ENCODE data around the gene TMEM134. TPM values are rescaled to one million over a fixed set of nuclear protein-coding genes. Genes with fewer than 3 reads are reported as not detected.
"Not testable (repeated sequence)": the region's sequence is repeated elsewhere in the genome, so short reads cannot be mapped to it uniquely, and the experiment has no call there.

Gene TMEM134, protein sequence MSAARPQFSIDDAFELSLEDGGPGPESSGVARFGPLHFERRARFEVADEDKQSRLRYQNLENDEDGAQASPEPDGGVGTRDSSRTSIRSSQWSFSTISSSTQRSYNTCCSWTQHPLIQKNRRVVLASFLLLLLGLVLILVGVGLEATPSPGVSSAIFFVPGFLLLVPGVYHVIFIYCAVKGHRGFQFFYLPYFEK
- 87.5 TPM for total RNA-seq
- long read RNA-seq, transcript TMEM134-201 (7 exons, 3,534 nt), result major isoform, 42 of 115 reads
- long read RNA-seq, transcript TMEM134-202 (6 exons, 823 nt), result minor isoform, 10 of 115 reads
- long read RNA-seq, partial matches to known transcripts, result 2 of 115 reads
- long read RNA-seq, other reads (novel, unspliced or antisense), result 56 of 115 reads

DNA sequence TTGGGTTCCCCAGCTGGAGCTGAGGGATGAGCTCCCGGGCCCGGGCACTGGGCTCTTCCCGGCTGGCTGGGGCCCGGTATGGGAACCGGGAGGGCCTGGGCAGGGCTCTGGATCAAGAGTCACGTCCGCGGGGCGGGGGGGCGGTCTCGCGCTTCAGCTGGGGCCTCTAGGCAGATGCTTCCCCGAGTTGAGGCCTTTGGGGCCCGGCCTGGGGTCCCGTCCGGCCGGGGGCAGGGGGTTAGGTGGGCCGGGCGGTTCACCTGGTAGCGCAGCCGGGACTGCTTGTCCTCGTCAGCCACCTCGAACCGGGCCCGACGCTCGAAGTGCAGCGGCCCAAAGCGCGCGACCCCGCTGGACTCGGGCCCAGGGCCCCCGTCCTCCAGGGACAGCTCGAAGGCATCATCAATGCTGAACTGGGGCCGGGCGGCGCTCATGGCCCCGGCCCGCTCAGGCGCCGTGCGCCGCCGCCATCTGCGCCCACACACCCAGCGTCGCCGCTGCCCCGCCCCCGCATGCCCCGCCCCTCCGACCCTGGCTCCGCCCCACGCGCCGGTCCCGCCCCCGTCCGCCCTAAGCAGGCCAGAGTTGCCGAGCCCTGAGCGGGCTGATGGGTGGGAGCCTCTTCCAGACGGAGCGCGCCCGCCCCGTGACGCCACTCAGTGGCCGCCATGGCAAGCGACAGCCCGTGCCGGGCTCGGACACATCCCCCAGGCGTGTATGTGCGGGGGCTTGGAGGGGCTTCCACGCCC is at the start of gene TMEM134:
TSS of gene TMEM134 (minus strand) at position 493 of the 749 bp plus-strand sequence. CDS start at position 434, 59 bp downstream.
- H3K4me3 ChIP-seq, result peak within 1 kb of the TSS; percentile 83
- H3K4me1 ChIP-seq, result peaks cover 43% of the 10 kb centered on the region
- DNase-seq, result peak; percentile 94
- H3K36me3 ChIP-seq, result no peaks in the 10 kb centered on the region
- no peaks in the 10 kb centered on the region for H3K27me3 ChIP-seq (ENCODE audit: low read depth)
- peak within 1 kb of the TSS; percentile 95 for H3K27ac ChIP-seq (replicated peaks)
- no peaks in the 10 kb centered on the region for H3K9me3 ChIP-seq (replicated peaks)
- TF ChIP-seq, protein P1, sequence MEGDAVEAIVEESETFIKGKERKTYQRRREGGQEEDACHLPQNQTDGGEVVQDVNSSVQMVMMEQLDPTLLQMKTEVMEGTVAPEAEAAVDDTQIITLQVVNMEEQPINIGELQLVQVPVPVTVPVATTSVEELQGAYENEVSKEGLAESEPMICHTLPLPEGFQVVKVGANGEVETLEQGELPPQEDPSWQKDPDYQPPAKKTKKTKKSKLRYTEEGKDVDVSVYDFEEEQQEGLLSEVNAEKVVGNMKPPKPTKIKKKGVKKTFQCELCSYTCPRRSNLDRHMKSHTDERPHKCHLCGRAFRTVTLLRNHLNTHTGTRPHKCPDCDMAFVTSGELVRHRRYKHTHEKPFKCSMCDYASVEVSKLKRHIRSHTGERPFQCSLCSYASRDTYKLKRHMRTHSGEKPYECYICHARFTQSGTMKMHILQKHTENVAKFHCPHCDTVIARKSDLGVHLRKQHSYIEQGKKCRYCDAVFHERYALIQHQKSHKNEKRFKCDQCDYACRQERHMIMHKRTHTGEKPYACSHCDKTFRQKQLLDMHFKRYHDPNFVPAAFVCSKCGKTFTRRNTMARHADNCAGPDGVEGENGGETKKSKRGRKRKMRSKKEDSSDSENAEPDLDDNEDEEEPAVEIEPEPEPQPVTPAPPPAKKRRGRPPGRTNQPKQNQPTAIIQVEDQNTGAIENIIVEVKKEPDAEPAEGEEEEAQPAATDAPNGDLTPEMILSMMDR (IDR thresholded peaks at IDR 0.05; ENCODE audit: borderline replicate concordance), result peak; percentile 56
- intact Hi-C loops (cut with micrococcal nuclease), result no loop called here

DNA sequence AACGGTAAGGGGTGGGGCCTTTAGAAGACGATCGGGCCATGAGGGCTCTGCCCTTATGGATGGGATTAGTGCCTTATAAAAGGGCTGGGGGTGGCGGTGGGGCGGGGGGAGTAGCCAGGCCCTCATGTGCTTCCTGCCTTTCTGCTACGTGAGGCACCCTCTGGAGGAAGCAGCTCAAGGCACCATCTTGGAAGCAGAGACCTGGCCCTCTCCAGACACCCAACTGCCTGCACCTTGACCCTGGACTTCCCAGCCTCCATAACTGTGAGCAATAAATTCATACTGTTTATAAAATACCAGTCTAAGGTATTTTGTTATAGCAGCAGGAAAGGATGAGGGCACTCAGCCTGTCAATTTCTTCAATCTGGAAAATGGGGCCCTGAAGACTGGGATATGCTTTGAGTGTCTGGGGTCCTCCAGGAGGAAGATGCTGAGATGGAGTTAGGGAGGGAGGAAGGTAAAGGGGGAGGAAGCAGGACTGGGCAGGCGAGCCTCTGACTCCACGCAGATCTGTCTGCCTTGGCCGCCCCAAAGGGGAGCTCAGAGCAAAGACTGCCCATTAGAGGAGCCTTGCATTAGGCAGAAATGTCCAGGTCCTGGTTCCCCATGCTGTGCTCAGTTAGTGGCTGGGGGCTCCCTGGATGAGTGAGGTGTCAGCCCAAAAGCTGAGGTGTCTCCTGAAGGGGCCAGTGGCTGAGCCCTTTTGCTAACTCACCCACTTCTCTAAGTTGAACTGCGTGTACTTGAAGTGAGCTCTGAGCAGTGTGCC is 48.9 kb upstream of the TMEM134 start:
- Histone ChIP-seq H3K27me3 (ENCODE audit: low read depth) (peaks cover 21% of the 10 kb centered on the region), H3K27ac (replicated peaks) (no peak overlapping the region), H3K4me3 (no peak overlapping the region), H3K4me1 (no peaks in the 10 kb centered on the region), H3K9me3 (replicated peaks) (no peaks in the 10 kb centered on the region), H3K36me3 (no peaks in the 10 kb centered on the region)
- intact Hi-C loops (cut with micrococcal nuclease), result no loop called here
- DNase-seq, result no peak
- TF ChIP-seq, protein P1 (IDR thresholded peaks at IDR 0.05; ENCODE audit: borderline replicate concordance), result no peak

DNA sequence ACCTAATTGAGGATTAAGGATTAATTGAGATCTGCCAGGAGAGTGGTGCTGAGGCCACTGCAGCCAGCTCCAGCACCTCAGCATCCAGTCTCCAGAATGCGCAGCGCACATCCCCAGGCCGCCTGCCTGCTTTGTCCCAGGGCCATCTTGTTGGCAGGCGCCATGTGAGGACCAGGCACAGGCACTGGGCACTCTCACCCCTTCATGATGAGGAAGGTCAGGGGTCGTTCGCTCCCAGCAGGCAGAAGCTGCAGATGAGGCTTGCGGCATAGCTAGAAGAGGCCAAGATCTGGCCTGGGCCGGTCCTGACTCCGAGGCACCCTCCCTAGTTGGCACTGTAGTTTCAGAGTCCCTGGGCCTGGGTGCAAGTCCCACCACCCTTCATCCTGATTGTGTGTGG is 47.8 kb upstream of the TMEM134 start:
- H3K9me3 ChIP-seq (replicated peaks), result no peaks in the 10 kb centered on the region
- H3K27ac ChIP-seq (replicated peaks), result no peak overlapping the region
- DNase-seq, result no peak
- peaks cover 32% of the 10 kb centered on the region for H3K27me3 ChIP-seq (ENCODE audit: low read depth)
- H3K4me3 ChIP-seq, result no peak overlapping the region
- intact Hi-C loops (cut with micrococcal nuclease), result no loop called here
- TF ChIP-seq, protein P1 (IDR thresholded peaks at IDR 0.05; ENCODE audit: borderline replicate concordance), result no peak
- no peaks in the 10 kb centered on the region for H3K36me3 ChIP-seq
- H3K4me1 ChIP-seq, result no peaks in the 10 kb centered on the region

DNA sequence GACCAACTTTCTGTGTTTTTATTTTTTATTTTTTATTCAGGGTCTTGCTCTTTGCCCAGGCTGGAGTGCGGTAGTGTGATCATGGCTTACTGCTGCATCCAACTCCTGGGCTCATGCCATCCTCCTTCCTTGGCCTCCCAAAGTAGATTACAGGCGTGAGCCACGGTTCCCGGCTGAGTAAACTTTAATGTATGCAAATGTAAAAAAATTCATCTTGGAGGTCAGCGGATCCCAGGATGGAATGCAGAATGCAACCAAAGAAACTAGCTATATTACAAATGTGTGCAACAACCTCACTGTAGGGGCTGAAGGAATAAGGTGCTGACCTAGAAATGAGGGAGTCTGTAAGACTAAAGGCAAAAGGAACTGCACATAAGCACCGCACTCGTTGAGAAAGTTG is 45.1 kb upstream of the TMEM134 start:
- intact Hi-C loops (cut with micrococcal nuclease), result no loop called here
- Histone ChIP-seq H3K4me3 (no peak overlapping the region), H3K36me3 (no peaks in the 10 kb centered on the region), H3K27ac (replicated peaks) (no peak overlapping the region), H3K9me3 (replicated peaks) (no peaks in the 10 kb centered on the region), H3K4me1 (peaks cover under 1% of the 10 kb centered on the region), H3K27me3 (ENCODE audit: low read depth) (peaks cover 32% of the 10 kb centered on the region)
- DNase-seq, result no peak
- TF ChIP-seq, protein P1 (IDR thresholded peaks at IDR 0.05; ENCODE audit: borderline replicate concordance), result no peak

DNA sequence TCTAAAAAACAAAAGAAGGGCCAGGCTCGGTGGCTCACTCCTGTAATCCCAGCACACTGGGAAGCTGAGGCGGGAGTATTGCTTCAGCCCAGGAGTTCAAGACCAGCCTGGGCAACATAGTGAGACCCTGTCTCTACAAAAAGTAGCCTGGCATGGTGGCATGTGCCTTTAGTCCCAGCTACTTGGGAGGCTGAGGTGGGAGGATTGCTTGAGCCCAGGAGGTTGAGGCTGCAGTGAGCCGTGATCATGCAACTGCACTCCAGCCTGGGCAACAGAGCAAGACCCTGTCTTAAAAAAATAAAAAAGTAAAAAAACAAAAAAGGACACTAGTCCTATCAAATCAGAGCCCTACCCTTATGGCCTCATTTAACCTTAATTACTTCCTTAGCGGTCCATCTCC is 42.5 kb upstream of the TMEM134 start:
- H3K36me3 ChIP-seq; intact Hi-C loops (cut with micrococcal nuclease); H3K9me3 ChIP-seq (replicated peaks); DNase-seq; H3K4me3 ChIP-seq; H3K27ac ChIP-seq (replicated peaks): not testable (repeated sequence)
- H3K27me3 ChIP-seq (ENCODE audit: low read depth), result peaks cover 32% of the 10 kb centered on the region
- peaks cover 22% of the 10 kb centered on the region for H3K4me1 ChIP-seq
